ENCODE results near the gene C1QTNF7.

Gene C1QTNF7

DNA sequence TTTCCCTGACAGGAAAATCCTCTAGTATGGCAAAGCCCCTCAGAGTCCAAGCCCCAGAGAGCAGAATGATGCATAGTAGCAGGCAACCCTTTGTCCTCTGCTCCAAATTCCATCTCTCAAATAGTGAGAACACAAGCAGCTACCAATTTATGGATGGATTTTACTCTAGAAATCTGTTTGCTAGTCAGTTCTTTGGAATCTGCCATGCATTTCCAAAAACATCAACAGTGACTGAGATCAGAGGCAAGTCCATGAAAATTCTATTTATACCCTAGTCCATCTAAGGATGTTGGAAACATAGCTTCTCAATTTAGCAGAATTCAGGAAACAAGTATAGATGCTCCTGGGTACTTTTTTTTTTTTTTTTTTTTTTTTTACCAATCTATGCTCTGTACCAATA is 31.9 kb downstream of the C1QTNF7 start:
- no peaks in the 10 kb centered on the region for H3K36me3 Mint-ChIP-seq (ENCODE audit: low read depth)
- H3K27me3 Mint-ChIP-seq, result no peaks in the 10 kb centered on the region
- H3K27ac Mint-ChIP-seq, result no peak overlapping the region
- no peaks in the 10 kb centered on the region for H3K9me3 Mint-ChIP-seq
- no peak overlapping the region for H3K4me3 Mint-ChIP-seq
- no peaks in the 10 kb centered on the region for H3K4me1 Mint-ChIP-seq (ENCODE audit: low read depth)

DNA sequence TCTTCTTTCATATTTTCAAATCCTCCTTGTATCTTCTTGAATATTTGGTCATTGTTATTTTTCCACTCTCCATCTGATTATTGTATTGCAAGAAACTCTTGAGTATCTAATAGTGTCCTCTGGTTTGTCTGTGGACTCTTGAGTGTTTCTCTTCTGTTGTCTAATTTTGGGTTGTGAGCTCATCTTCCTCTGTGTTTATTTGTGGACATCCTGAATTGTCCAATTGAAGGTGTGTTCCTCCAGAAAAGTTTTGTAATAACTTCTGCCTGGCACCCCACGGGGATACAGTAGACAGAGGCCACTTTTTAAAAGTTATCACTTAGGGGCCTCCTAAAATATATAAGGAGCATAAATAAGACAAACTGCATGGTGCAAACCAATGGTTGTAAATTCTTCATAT is 38.8 kb downstream of the C1QTNF7 start:
- Mint-ChIP-seq H3K36me3 (ENCODE audit: low read depth) (no peaks in the 10 kb centered on the region), H3K4me3 (no peak overlapping the region), H3K27me3 (no peaks in the 10 kb centered on the region), H3K27ac (no peak overlapping the region), H3K4me1 (ENCODE audit: low read depth) (peaks cover 12% of the 10 kb centered on the region), H3K9me3 (no peaks in the 10 kb centered on the region)

DNA sequence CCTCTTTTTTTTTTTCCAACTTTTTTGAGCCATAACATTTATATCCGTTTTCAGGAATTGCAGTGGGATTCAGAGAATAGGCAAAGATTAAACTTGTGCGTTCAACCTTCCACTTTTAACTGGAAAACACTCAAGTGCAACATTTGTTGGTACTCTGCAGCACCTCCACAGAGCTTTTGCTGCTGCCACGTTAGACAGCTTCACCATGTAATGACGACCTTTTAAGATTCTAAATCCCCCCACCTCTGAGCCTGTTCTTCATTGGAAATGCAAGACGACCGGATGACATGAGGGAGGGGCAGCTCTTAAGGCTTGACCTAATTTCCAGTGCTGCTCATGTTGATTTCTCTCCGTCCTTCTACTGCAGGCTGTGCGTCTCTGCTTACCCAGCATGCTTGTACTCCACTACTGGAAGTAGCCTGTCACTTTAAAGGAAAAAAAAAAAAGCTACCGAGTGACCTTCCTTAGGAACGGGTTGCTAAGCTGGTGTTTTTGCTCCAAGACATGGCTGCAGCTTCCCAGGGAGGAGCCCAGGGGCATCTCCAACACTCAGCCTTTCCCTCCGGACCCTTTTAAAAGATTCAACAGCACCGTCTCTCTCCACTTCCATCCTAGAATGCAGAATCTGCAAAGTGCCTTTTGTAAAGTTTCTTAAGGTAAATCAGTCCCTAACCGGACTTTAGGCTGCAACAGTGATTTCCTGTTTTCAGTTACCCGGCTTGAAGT is 41.7 kb downstream of the C1QTNF7 start, which contains the start of gene CC2D2A:
TSS of gene CC2D2A (plus strand) at position 481 of the 726 bp plus-strand sequence. CDS start 6,051 bp downstream, outside the sequence.
- peak within 1 kb of the TSS; percentile 50 for H3K4me3 Mint-ChIP-seq
- no peak within 1 kb of the TSS for H3K27ac Mint-ChIP-seq
- H3K27me3 Mint-ChIP-seq, result no peaks in the 10 kb centered on the region
- no peaks in the 10 kb centered on the region for H3K36me3 Mint-ChIP-seq (ENCODE audit: low read depth)
- no peaks in the 10 kb centered on the region for H3K9me3 Mint-ChIP-seq
- peaks cover 12% of the 10 kb centered on the region for H3K4me1 Mint-ChIP-seq (ENCODE audit: low read depth)

DNA sequence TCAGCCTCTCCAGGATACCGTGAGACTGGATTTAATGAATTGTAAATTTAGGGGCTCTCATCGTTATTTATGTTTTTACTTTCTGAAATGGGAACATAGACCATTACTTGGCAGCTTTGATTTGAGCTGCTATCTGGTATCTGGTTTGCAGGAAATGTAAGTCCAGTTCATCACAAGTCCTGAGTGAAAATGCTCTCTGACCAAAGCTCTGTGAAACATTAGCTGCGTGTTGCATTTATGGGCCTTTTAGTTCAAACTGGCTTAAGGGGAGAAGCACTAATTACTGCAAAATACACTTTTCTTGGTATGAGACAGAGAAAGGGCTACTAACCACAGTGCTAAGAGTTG is 42.3 kb downstream of the C1QTNF7 start:
- peaks cover 12% of the 10 kb centered on the region for H3K4me1 Mint-ChIP-seq (ENCODE audit: low read depth)
- no peaks in the 10 kb centered on the region for H3K36me3 Mint-ChIP-seq (ENCODE audit: low read depth)
- H3K4me3 Mint-ChIP-seq, result peak overlapping the region; percentile 50
- H3K27me3 Mint-ChIP-seq, result no peaks in the 10 kb centered on the region
- H3K27ac Mint-ChIP-seq, result no peak overlapping the region
- no peaks in the 10 kb centered on the region for H3K9me3 Mint-ChIP-seq

DNA sequence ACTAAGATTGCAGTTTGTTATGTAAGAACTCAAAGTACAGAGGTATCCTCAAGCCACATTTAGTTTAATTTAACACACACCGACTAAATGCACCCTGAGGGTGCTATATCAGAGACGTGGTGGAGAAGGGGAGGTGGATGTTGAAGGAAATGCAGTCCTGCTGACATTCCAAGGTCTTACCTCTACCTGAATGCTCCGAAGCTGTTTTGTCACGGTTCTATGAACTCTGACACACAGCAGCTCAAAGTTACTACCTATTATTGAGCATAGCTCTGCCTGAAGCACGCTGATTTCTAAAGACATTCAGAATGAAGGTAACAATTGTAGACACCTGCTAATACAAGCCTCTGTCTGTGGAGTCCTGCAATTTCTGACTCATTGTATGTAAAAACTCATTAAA is 48.6 kb downstream of the C1QTNF7 start:
- H3K4me1 Mint-ChIP-seq (ENCODE audit: low read depth), result no peaks in the 10 kb centered on the region
- no peaks in the 10 kb centered on the region for H3K9me3 Mint-ChIP-seq
- H3K27ac Mint-ChIP-seq, result no peak overlapping the region
- H3K4me3 Mint-ChIP-seq, result no peak overlapping the region
- no peaks in the 10 kb centered on the region for H3K27me3 Mint-ChIP-seq
- no peaks in the 10 kb centered on the region for H3K36me3 Mint-ChIP-seq (ENCODE audit: low read depth)

DNA sequence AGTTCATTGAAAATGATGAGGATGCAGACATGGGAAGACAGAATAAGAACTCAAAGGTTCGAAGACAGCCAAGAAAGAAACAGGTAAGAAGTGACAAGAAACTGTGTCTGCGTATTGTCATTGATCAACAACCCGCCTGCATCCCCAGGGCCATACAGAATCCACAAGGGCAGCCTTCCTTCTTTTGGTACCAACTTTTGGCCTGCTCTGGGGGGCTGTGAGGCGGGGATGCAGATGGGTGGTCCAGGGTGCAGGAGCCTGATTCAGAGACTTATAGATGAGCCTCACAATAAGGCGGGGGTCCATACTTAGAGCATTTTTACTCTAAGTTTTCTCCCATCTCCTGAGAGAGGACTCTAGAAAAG is 50.9 kb downstream of the C1QTNF7 start:
- H3K4me1 Mint-ChIP-seq (ENCODE audit: low read depth), result no peaks in the 10 kb centered on the region
- no peaks in the 10 kb centered on the region for H3K27me3 Mint-ChIP-seq
- no peaks in the 10 kb centered on the region for H3K9me3 Mint-ChIP-seq
- no peak overlapping the region for H3K4me3 Mint-ChIP-seq
- no peaks in the 10 kb centered on the region for H3K36me3 Mint-ChIP-seq (ENCODE audit: low read depth)
- H3K27ac Mint-ChIP-seq, result no peak overlapping the region

DNA sequence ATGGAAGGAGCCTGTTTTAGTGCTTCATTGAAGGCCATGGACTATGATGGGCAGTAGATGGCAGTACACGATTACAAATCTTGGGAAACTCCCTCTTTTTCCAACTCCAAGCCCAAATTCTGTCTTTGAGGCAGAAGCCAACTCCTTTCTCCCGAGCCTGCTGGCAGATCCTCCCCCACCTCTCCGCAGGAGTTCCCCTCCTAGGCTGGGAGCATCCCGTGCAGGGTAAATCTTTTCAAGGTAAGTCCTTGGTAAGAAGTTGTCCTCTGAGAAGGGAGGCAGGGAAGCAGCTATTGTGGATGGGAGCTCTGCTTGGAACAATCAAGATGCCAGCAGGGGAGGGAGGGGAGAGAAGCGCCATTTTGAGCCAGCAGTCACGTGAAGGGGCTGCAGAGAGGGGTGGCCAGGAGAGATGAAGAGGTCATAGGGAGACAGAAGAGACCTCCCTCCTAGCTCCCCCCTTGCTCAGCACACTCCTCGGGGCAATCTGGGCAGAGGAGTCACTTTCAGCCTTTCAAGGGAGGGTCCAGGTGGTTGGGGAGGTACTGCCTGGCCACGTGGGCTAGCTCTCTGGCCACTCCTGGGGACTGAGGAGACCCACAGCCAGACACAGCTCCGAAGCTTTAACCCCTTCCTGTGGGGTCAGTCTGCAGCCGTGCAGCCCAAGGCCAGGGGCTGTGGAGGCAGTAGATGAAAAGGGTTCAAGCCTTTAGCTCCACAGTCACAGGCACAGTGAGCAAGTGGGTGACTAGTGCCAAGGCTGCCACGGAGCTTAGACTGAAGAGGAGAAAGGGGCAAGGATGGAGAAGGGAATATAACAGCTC is 51.5 kb downstream of the C1QTNF7 start:
- Mint-ChIP-seq H3K27me3 (peaks cover 5% of the 10 kb centered on the region), H3K4me1 (ENCODE audit: low read depth) (no peaks in the 10 kb centered on the region), H3K9me3 (peaks cover 5% of the 10 kb centered on the region), H3K36me3 (ENCODE audit: low read depth) (no peaks in the 10 kb centered on the region), H3K27ac (no peak overlapping the region), H3K4me3 (no peak overlapping the region)

- no peaks in the 10 kb centered on the region for H3K36me3 Mint-ChIP-seq (ENCODE audit: low read depth)
- H3K27me3 Mint-ChIP-seq, result peaks cover 5% of the 10 kb centered on the region
- peaks cover 5% of the 10 kb centered on the region for H3K9me3 Mint-ChIP-seq
- no peaks in the 10 kb centered on the region for H3K4me1 Mint-ChIP-seq (ENCODE audit: low read depth)
- H3K27ac Mint-ChIP-seq, result no peak overlapping the region
- no peak overlapping the region for H3K4me3 Mint-ChIP-seq
Measured at GRCh38 chr4:15479913-15480185, 52.0 kb downstream of the C1QTNF7 start.

GRCh38 chr4:15481961-15482745 is 54.3 kb downstream of the C1QTNF7 start:
- Mint-ChIP-seq H3K9me3 (peaks cover 11% of the 10 kb centered on the region), H3K27ac (no peak overlapping the region), H3K4me1 (ENCODE audit: low read depth) (no peaks in the 10 kb centered on the region), H3K27me3 (peaks cover 5% of the 10 kb centered on the region), H3K36me3 (ENCODE audit: low read depth) (no peaks in the 10 kb centered on the region), H3K4me3 (no peak overlapping the region)

- Mint-ChIP-seq H3K36me3 (ENCODE audit: low read depth) (no peaks in the 10 kb centered on the region), H3K9me3 (peaks cover 15% of the 10 kb centered on the region), H3K27ac (no peak overlapping the region), H3K4me3 (no peak overlapping the region), H3K27me3 (peaks cover 5% of the 10 kb centered on the region), H3K4me1 (ENCODE audit: low read depth) (no peaks in the 10 kb centered on the region)
Measured at GRCh38 chr4:15482842-15483241, 55.0 kb downstream of the C1QTNF7 start.

DNA sequence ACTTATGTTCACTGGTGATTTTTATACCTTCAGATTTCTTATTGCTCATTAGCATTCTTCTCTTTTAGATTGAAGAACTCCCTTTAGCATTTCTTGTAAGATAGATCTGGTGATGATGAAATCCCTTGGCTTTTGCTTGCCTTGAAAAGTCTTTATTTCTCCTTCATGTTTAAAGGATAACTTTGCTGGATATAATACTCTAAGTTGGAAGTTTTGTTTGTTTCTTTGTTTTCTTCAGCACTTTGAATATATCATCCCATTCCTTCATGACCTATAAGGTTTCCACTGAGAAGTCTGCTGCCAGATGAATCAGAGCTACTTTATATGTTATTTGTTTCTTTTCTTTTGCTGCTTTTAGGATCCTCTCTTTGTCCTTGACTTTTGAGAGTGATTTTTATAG is 60.3 kb downstream of the C1QTNF7 start:
- no peak overlapping the region for H3K4me3 Mint-ChIP-seq
- H3K27me3 Mint-ChIP-seq, result peaks cover 5% of the 10 kb centered on the region
- no peak overlapping the region for H3K27ac Mint-ChIP-seq
- peaks cover 4% of the 10 kb centered on the region for H3K36me3 Mint-ChIP-seq (ENCODE audit: low read depth)
- peaks cover 39% of the 10 kb centered on the region for H3K9me3 Mint-ChIP-seq
- H3K4me1 Mint-ChIP-seq (ENCODE audit: low read depth), result no peaks in the 10 kb centered on the region

DNA sequence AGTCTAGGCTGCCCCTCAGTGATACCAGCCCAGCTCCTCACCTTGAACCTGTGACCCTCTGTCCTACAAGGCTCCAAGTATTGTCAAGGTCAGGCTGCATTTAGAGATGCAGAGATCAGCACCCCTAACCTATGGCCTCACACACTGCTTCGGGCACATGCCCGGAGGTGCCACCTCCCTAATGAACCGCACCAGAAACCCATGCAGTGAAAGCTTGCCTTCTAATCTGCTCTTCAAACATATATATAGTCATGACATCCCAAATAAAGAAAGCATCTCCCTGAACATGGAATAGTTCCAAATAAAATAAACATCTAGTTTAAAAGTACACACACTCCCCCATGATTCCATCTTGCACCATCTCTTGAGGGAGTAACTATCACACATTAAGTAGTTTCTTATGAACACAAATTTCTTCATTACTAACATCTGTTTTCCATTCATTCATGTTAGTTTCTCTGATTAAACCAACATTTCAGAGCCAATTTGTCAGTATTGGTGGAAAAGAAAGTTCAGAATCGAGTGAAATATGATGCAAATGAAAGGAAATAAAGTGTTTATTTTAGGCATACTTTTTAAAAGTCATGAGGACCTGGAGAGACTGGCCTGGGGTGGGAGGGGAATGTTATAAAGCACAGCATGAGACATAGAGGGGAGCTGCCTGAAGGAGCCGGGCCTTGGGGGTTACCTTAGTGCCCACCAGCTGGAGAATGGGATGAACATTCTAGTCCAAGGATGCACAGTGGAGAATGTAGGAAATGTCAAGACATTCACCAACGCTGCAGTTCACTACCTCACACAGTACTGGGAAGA is 61.0 kb downstream of the C1QTNF7 start:
- peaks cover 4% of the 10 kb centered on the region for H3K27me3 Mint-ChIP-seq
- peaks cover 38% of the 10 kb centered on the region for H3K9me3 Mint-ChIP-seq
- no peak overlapping the region for H3K27ac Mint-ChIP-seq
- no peak overlapping the region for H3K4me3 Mint-ChIP-seq
- peaks cover 4% of the 10 kb centered on the region for H3K36me3 Mint-ChIP-seq (ENCODE audit: low read depth)
- H3K4me1 Mint-ChIP-seq (ENCODE audit: low read depth), result no peaks in the 10 kb centered on the region

DNA sequence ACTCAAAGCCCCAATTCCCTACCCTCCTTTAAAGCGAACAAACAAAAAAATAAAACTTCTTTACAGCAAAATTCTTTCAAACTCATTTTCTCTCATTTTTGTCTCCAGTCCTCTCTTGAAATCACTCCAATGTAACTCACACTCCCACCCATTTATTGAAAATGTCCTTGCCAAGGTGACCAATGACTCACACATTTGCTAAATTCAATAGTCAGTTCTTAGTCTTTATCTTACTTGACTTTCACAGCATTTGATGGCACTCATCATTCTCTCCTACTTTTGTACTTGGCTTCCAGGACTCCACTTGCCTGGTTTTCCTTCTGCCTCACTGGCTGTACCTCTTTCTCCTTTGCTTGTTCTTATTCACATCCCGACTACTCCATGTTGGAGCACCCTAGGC is 61.7 kb downstream of the C1QTNF7 start:
- H3K9me3 Mint-ChIP-seq, result peaks cover 34% of the 10 kb centered on the region
- H3K4me1 Mint-ChIP-seq (ENCODE audit: low read depth), result no peaks in the 10 kb centered on the region
- peaks cover 4% of the 10 kb centered on the region for H3K36me3 Mint-ChIP-seq (ENCODE audit: low read depth)
- H3K27me3 Mint-ChIP-seq, result no peaks in the 10 kb centered on the region
- H3K27ac Mint-ChIP-seq, result no peak overlapping the region
- H3K4me3 Mint-ChIP-seq, result no peak overlapping the region

DNA sequence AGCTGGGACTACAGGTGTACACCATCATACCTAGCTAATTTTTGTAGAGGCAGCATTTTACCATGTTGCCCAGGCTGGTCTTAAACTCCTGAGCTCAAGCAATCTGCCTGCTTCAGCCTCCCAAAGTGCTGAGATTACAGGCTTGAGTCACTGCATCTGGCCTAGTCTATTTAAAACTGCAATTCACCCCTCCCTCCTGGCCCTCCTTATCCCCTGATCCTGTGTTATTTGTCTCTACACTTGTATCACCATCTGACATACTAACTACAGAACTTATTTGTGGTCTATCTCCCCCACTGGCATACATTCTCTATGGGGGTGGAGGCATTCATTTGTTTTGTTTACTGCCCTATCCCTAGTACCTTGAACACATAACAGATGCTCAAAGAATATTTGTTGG is 65.6 kb downstream of the C1QTNF7 start:
- H3K9me3 Mint-ChIP-seq, result peaks cover 31% of the 10 kb centered on the region
- H3K27ac Mint-ChIP-seq, result no peak overlapping the region
- H3K4me1 Mint-ChIP-seq (ENCODE audit: low read depth), result no peaks in the 10 kb centered on the region
- peaks cover 4% of the 10 kb centered on the region for H3K36me3 Mint-ChIP-seq (ENCODE audit: low read depth)
- H3K4me3 Mint-ChIP-seq, result no peak overlapping the region
- H3K27me3 Mint-ChIP-seq, result no peaks in the 10 kb centered on the region
